GM21528 (cell line): ENCODE data around the gene MAPKAPK3.

Source experiments
- ATAC-seq: cut with Tn5 transposase; IDR thresholded peaks from one replicate; pipeline ENCODE4 v1.9.1; 2021; ENCODE audit warnings: mild to moderate bottlenecking, moderate library complexity; ENCODE audit not compliant: unreplicated experiment, low FRiP score

The MAPKAPK3 gene

DNA sequence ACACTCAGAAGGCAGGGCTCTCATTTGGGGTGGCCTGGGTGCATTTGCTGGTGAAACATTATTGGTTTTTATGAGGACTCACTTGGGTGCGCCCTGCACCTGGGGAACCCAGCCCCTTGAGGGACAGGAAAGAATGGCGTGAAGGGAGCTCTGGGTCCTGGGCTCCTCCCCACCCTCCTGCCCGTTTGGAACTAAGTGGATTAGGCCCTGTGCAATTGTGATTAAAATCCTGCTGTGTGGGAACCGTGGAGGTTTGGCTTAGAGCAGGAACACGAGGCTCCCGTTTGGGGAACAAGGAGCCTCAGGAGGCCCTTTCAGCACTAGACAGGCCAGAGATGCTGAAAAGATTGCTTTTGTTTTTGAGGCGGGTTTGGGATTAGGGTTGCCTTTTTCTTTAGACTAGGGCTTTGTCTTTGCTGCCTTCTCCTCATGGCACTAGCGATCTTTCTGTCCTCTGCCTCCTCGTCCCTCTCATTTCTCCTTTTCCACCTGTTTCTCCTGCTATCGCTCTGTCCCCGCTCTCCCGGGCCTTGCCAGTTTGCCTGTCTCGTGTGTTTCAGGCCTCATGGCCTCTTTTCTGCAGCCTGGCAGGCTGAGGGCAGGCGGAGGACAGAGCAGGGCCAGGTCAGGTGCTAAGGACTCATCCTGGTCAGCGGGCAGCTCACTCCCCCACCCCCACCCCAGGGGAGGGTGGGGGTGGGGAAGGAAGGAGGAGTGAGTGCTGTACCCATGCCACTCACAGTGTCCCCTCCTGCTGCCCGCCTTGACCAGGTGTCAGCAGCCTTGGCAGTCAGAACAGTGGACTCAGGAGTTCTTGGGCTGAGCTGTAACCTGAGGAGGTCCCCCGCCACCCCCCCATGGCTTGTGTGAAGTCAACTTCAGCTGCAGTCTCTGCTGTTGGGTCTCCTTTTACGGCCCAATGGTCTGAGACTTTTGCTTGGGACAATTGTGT, 8.6 kb downstream of the MAPKAPK3 start:
- ATAC-seq = no peak

GRCh38 chr3:50626401-50626800, 9.4 kb downstream of the MAPKAPK3 start:
- ATAC-seq = no peak

DNA sequence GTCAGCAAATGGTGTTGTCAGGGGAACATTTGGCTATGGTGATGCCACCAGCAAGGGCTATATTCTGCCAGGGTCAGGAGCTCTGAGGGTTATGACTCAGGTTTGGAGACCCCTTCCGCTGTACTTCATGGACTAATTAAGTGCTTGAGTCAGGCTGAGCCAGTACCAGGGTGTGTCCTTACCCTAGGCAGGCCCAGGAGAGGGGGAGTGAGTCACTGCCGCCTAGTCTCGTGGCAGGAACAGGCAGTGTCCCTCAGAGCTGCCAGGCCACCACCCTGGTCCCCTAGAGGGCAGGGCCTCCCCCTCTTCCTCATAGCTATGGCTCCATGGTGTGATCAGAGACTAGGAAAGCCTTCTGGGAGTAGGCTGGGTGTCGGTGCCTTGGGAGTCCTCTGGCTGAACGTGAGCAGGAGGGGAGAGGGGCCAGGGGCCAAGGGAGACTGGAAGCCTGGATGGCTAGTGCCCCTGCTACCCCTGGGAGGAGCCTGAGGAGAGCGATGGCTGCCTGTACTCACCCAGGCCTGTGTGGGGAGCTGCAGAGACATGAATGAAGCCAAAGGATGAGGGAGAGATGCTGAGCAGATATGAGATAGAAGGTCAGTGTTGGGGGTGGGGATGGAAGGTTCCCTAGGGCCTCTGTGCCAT, 10.6 kb downstream of the MAPKAPK3 start:
- ATAC-seq = no peak

DNA sequence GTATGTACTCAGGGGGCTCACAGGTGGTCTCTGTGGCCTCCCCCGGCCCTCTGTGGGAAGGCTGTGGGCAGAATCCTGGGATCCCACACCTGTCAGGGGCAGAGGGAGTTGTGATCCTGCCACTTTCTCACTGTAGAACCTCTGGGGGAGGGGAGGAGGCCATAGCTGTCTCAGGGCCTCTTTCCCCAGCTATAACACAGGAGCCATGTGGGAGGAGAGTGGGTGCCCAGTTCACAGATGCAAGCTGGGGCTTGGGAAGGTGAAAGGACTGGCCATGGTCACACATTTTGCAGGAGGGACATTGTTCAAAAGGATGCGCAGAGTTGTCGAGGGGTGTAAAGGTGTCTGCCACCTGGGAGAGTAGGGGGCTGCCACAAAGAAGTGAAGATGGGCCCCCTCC, 11.7 kb downstream of the MAPKAPK3 start:
- ATAC-seq = no peak

- no peak for ATAC-seq
These were observed 13.4 kb downstream of the MAPKAPK3 start for GRCh38 chr3:50630394-50630793.

DNA sequence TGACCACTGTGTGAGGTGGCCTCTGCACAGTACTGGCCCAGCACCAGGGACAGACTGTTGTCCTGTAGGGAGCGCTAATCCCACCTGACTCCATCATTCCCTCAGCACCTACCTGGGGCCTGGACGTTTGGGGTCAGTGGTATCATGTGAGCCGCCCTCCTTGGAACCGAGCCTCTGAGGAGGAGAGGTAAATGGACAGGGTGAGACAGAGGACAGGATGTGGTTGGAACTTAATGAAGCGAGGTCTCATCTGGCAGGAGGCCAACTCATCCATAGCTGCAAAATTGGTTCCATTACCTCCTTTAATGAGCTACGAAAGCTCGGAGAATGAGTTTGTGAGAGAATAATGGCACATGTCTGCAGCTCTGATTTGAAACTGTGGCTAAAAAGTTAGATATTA, 13.9 kb downstream of the MAPKAPK3 start:
- ATAC-seq = no peak

DNA sequence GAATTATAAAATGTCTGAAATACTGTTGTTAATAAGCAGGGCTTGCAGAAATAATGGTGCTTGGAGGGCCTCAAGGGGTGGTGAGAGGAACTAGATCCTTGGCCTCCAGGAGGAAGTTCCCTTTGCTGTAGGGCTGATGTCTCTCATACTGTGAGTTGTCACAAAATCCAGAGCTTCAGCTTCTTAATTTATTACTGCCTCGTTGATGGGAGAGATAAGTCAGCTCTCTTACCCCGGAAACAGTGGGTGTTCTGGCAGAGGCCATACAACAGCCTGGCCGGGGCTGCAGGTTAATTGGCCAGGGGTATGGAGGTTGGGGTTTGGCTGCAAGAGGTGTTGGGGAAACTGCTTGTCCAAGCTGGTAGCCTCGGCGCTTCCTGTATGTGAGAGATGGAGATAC, 15.5 kb downstream of the MAPKAPK3 start:
- no peak for ATAC-seq

GRCh38 chr3:50633230-50633790, 16.4 kb downstream of the MAPKAPK3 start:
- ATAC-seq = no peak

GRCh38 chr3:50635066-50635465, 18.1 kb downstream of the MAPKAPK3 start:
- ATAC-seq = no peak

GRCh38 chr3:50637011-50637410, 20.1 kb downstream of the MAPKAPK3 start:
- ATAC-seq = no peak

GRCh38 chr3:50637945-50638344, 21.0 kb downstream of the MAPKAPK3 start:
- no peak for ATAC-seq

GRCh38 chr3:50639055-50639494, 22.1 kb downstream of the MAPKAPK3 start:
- ATAC-seq = no peak

- no peak for ATAC-seq
These were observed 25.4 kb downstream of the MAPKAPK3 start for GRCh38 chr3:50642382-50642781.

- no peak for ATAC-seq
These were observed 27.6 kb downstream of the MAPKAPK3 start for GRCh38 chr3:50644561-50644960.

GRCh38 chr3:50645378-50645777, 28.4 kb downstream of the MAPKAPK3 start:
- ATAC-seq = no peak

GRCh38 chr3:50648313-50648712, 31.4 kb downstream of the MAPKAPK3 start:
- ATAC-seq = no peak

GRCh38 chr3:50648944-50649343, 32.0 kb downstream of the MAPKAPK3 start:
- no peak for ATAC-seq

GRCh38 chr3:50649451-50649931, 32.5 kb downstream of the MAPKAPK3 start:
- no peak for ATAC-seq

- no peak for ATAC-seq
These were observed 33.1 kb downstream of the MAPKAPK3 start for GRCh38 chr3:50650018-50650417.

- ATAC-seq = no peak
These were observed 34.5 kb downstream of the MAPKAPK3 start for GRCh38 chr3:50651445-50651844.

DNA sequence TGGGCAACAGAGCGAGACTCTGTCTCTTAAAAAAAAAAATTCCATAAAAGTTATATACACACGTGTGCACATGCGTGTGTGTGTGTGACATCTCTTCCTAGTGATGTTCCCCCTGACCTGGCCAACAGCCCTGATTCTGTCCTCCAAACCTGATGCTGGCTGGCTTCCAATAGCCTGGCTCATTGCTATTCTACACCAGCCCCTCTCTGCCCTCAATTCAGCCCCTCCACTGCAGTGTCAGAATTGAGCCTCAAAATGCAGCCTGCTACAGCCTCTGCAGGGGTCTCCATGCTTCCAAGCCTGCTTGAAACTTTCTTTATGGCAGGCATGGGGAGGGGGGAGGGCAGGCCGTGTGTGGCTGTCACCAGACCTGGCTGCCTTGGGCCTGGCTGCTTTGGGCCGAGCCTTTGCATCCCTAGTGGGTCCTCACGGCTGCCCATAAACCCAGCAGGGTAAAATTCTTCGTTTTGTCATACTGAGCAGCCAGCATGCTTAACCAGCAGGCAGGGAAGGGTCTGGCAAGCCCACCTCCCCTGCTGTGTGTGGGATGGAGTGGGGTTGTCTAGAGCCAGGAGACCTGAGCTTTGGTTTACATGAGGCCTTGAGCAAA, 35.1 kb downstream of the MAPKAPK3 start:
- no peak for ATAC-seq
